GM20000 (cell line): ENCODE measurements around the gene MRPS26.

Source experiments
- DNase-seq: peaks from one replicate; pipeline ENCODE4 v3.0.0; 2012; ENCODE audit warnings: low spot score
- TF ChIP-seq, protein P1 (sequence below): IDR thresholded peaks from 2 replicates; pipeline ENCODE4 v1.5.1; 2012; ENCODE audit warnings: mild to moderate bottlenecking, control low read depth; ENCODE audit errors: extremely low read depth, missing control alignments

The MRPS26 gene

DNA sequence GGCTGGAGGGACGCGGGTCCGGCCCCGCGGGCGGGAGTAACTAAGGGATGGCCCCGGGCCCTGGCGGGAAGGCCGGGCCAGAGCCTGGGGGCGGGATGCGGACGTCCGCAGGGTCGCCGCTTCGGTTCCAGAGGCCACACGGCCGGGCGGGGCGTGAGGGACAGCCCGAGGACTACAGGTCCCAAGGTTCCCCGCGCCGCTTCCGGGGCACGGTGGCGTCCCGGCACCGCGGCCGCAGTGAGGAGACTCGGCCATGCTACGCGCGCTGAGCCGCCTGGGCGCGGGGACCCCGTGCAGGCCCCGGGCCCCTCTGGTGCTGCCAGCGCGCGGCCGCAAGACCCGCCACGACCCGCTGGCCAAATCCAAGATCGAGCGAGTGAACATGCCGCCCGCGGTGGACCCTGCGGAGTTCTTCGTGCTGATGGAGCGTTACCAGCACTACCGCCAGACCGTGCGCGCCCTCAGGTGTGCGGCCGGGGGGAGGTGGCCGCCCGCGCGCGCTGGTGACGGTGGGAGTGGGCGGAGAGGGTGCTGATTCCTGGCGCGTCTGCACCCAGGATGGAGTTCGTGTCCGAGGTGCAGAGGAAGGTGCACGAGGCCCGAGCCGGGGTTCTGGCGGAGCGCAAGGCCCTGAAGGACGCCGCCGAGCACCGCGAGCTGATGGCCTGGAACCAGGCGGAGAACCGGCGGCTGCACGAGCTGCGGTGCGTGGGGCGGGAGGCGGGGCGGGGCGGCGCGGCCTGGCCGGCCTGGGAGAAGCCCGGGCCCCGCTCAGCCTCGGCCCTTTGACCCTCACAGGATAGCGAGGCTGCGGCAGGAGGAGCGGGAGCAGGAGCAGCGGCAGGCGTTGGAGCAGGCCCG lies at the start of gene MRPS26:
MRPS26 (plus strand) TSS at position 237 of the 861 bp plus-strand sequence; CDS start at position 254, 17 bp downstream.
- peak; percentile 97 for DNase-seq
- TF ChIP-seq, protein P1, sequence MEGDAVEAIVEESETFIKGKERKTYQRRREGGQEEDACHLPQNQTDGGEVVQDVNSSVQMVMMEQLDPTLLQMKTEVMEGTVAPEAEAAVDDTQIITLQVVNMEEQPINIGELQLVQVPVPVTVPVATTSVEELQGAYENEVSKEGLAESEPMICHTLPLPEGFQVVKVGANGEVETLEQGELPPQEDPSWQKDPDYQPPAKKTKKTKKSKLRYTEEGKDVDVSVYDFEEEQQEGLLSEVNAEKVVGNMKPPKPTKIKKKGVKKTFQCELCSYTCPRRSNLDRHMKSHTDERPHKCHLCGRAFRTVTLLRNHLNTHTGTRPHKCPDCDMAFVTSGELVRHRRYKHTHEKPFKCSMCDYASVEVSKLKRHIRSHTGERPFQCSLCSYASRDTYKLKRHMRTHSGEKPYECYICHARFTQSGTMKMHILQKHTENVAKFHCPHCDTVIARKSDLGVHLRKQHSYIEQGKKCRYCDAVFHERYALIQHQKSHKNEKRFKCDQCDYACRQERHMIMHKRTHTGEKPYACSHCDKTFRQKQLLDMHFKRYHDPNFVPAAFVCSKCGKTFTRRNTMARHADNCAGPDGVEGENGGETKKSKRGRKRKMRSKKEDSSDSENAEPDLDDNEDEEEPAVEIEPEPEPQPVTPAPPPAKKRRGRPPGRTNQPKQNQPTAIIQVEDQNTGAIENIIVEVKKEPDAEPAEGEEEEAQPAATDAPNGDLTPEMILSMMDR = no peak

DNA sequence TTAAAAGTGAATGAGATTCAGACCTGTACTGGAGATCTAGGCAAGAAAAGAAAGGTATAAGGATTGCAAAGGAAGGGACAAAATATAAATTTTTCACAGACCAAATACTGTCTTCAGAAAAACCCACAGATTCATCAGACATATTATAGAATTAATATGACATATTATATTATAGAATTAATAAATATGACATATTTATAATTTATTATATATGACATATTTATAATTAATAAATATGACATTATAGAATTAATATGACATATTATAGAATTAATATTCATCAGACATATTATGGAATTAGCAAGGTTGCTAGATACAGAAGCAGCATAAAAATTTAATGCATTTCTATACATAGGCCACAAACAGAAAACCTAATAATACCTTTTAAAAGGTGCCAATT lies 47.1 kb upstream of the MRPS26 start:
- DNase-seq = no peak
- TF ChIP-seq, protein P1 = no peak

DNA sequence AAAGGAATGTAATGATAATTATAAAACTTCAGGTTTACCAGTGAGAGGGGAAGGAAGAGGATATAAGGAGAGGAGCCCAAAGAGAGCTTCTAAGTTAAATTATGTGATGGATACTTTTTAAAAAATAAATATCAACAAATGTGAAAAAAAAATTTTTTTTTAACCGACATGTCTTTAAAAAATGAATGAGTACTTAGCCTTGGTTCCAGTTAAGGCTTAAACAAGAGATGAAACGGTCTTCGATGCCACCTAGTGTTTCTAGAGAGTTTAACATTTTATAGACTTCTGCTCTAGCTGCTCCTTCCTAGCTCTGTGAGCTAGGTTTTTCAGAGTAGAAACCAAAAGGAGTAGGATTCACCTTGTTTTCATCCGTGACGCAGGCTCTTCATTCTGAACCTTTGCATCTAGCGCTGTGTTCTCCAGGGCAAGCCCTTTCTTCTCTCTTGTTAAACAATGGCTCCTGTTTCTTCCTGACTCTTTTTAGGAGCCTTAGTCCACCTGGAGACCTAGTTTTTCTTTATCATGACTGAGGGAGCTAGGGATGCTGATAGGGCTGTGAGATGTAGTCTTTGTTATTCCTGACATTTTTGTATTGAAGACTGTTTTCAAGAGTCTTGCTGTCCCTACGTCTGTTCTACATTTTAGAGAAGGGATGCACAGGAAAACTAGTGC lies 44.9 kb upstream of the MRPS26 start:
- DNase-seq = no peak
- TF ChIP-seq, protein P1 = no peak

DNA sequence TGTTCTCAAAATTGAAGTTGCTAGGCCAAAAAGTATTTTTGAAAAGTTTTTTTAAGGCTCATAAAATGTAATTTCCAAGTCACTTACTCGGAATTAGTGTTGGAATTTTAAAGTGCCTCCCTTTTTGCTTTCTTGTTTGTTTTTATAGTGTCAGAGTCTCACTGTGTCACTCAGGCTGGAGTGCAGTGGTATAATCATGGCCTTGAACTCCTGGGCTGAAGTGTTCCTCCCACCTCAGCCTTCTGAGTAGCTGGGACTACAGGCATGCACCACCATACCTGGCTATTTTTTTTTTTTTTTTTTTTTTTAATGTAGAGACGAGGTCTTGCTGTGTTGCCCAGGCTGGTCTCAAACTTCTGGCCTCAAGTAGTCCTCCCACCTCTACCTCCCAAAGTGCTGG lies 42.4 kb upstream of the MRPS26 start:
- no peak for DNase-seq
- TF ChIP-seq, protein P1 = no peak

DNA sequence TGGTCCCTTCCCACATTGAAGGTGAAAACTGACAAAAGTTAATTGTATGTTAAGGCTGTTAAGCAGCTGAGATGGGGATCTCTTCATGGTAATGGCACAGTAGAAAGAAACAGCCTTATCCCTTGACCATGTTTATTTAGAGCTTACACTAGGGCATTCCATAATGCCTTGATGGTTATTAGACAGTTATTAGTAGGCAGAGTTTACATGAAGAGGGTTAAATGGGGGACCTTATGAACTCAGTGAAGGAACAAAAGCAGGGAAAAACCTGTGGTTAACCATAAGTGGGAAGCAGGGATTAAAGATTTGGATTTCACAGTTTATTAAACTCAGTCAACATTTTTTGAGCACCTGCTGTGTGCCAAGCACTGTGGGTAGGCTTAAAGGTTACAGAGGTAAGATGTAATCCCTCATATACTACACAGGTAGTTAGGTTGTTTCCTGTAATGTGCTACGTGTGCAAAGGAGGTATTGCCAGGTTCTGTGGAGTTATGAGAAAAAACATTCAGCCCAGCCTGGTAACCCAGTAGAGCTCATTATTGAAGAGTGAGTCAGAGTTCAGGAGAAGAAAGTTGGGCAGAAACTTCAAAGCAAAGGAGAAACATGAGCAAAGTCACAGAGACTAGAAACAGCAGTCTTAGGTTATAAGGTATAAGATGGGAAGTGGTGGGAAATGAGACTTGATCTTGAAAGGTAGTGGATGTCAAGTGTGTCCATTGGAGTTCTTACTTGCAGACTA lies 34.7 kb upstream of the MRPS26 start:
- no peak for DNase-seq
- TF ChIP-seq, protein P1 = no peak

DNA sequence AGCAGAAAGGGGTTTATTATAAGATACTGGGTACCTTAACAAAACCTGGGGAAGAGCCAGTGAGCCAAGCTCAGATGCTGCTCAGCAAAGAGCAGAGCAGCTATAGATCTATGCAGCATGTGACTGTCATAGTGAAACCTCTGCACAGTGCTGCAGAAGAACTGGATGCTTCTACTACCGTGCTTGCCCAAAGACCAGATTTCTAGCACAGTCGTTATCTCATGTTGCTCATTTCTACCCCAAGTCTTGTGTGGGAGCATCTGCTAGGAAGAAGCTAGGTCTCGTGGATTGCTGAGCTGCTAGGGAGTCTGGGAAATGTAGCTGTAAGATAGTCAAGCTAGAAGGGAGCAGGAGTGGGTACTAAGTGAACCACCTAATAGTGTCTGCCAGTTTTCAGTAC lies 34.1 kb upstream of the MRPS26 start:
- TF ChIP-seq, protein P1 = no peak
- no peak for DNase-seq

DNA sequence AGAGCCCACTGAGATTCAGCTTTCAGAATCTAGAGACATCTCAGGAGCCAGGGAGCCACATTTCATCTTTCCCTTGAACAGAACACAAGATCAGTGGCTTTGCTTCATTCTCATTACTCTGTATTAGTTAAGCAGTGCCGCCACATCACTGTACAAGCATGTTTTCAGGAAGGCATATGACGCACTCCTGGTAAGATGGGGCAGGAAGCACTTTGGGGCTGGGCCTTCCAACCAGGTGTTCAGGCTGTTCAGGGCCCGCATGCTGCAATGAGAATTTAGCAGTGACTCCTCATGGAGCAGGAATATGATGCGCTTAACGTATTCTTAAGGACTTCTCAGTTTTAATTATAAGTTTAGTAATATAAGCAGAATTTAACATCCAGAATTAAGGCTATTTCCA lies 32.1 kb upstream of the MRPS26 start:
- no peak for DNase-seq

More for the DNA sequence above, 32.1 kb upstream of the MRPS26 start:
- TF ChIP-seq, protein P1 = no peak
